IPS-20b (cell line): ENCODE results near the gene LDLRAD2.

ENCODE experiments used
- H3K27ac ChIP-seq: one replicate; pipeline ENCODE4 v1.5.1; 2013; ENCODE audit warnings: low read length
- H3K27me3 ChIP-seq: 2 replicates; pipeline ENCODE4 v1.6.1; 2013; ENCODE audit warnings: mild to moderate bottlenecking, low read length, inconsistent platforms; ENCODE audit not compliant: insufficient read depth
- H3K36me3 ChIP-seq: 2 replicates; pipeline ENCODE4 v1.6.1; 2013; ENCODE audit warnings: low read depth, mild to moderate bottlenecking, inconsistent platforms, low read length, moderate library complexity; ENCODE audit not compliant: insufficient read depth
- H3K4me1 ChIP-seq: 2 replicates; pipeline ENCODE4 v1.6.1; 2013; ENCODE audit warnings: mild to moderate bottlenecking, control low read depth, inconsistent platforms, low read length, moderate library complexity; ENCODE audit not compliant: insufficient read depth
- H3K4me3 ChIP-seq: 2 replicates; pipeline ENCODE4 v1.5.1; 2013; ENCODE audit warnings: mild to moderate bottlenecking, low read length, inconsistent platforms
- H3K9ac ChIP-seq: 2 replicates; pipeline ENCODE4 v1.6.1; 2013; ENCODE audit warnings: low read depth, mild to moderate bottlenecking, inconsistent platforms, low read length, moderate library complexity
- H3K9me3 ChIP-seq: 2 replicates; pipeline ENCODE4 v1.6.1; 2013; ENCODE audit warnings: mild to moderate bottlenecking, low read depth, low read length, inconsistent platforms; ENCODE audit not compliant: insufficient read depth

The LDLRAD2 gene

GRCh38 chr1:21860971-21861370, 48.9 kb downstream of the LDLRAD2 start:
- no peak overlapping the region for H3K27ac ChIP-seq
- H3K9me3 ChIP-seq, result no peaks in the 10 kb centered on the region
- H3K4me1 ChIP-seq, result peaks cover 4% of the 10 kb centered on the region; the same call in 1 of the 2 replicates
- no peak overlapping the region for H3K4me3 ChIP-seq
- peaks cover 67% of the 10 kb centered on the region for H3K36me3 ChIP-seq
- H3K27me3 ChIP-seq, result no peaks in the 10 kb centered on the region
- H3K9ac ChIP-seq, result no peak overlapping the region

- Histone ChIP-seq H3K4me3 (no peak overlapping the region), H3K27ac (no peak overlapping the region), H3K4me1 (peaks cover 12% of the 10 kb centered on the region), H3K27me3 (no peaks in the 10 kb centered on the region), H3K9ac (no peak overlapping the region), H3K9me3 (no peaks in the 10 kb centered on the region), H3K36me3 (peaks cover 61% of the 10 kb centered on the region)
These were observed 49.8 kb downstream of the LDLRAD2 start for GRCh38 chr1:21861602-21862429.

GRCh38 chr1:21863981-21864380, 51.9 kb downstream of the LDLRAD2 start:
- no peak overlapping the region for H3K4me3 ChIP-seq
- peaks cover 50% of the 10 kb centered on the region for H3K36me3 ChIP-seq

GRCh38 chr1:21864730-21865129, 52.7 kb downstream of the LDLRAD2 start:
- Histone ChIP-seq H3K36me3 (peaks cover 44% of the 10 kb centered on the region), H3K27me3 (no peaks in the 10 kb centered on the region), H3K4me3 (no peak overlapping the region), H3K9me3 (no peaks in the 10 kb centered on the region), H3K27ac (no peak overlapping the region), H3K4me1 (peaks cover 12% of the 10 kb centered on the region), H3K9ac (no peak overlapping the region)

More at GRCh38 chr1:21863981-21864380, 51.9 kb downstream of the LDLRAD2 start:
- Histone ChIP-seq H3K27me3 (no peaks in the 10 kb centered on the region), H3K9me3 (no peaks in the 10 kb centered on the region), H3K4me1 (peaks cover 12% of the 10 kb centered on the region), H3K9ac (no peak overlapping the region), H3K27ac (no peak overlapping the region)

GRCh38 chr1:21865609-21865942, 53.5 kb downstream of the LDLRAD2 start:
- Histone ChIP-seq H3K36me3 (peaks cover 39% of the 10 kb centered on the region), H3K4me3 (no peak overlapping the region), H3K9ac (no peak overlapping the region; the same call in 1 of the 2 replicates), H3K27ac (peak overlapping the region; percentile 36), H3K27me3 (no peaks in the 10 kb centered on the region), H3K4me1 (peaks cover 12% of the 10 kb centered on the region), H3K9me3 (no peaks in the 10 kb centered on the region)

GRCh38 chr1:21865943-21866706, 54.1 kb downstream of the LDLRAD2 start:
- Histone ChIP-seq H3K27me3 (no peaks in the 10 kb centered on the region), H3K4me1 (peaks cover 12% of the 10 kb centered on the region), H3K36me3 (peaks cover 39% of the 10 kb centered on the region), H3K9ac (peak overlapping the region; percentile 23; the same call in 1 of the 2 replicates), H3K4me3 (peak overlapping the region; percentile 15; the same call in 1 of the 2 replicates), H3K27ac (no peak overlapping the region), H3K9me3 (no peaks in the 10 kb centered on the region)

- no peaks in the 10 kb centered on the region for H3K27me3 ChIP-seq
- peak overlapping the region; percentile 23; the same call in 1 of the 2 replicates for H3K9ac ChIP-seq
- H3K36me3 ChIP-seq, result peaks cover 38% of the 10 kb centered on the region
- H3K27ac ChIP-seq, result no peak overlapping the region
- no peak overlapping the region for H3K4me3 ChIP-seq
- peaks cover 12% of the 10 kb centered on the region for H3K4me1 ChIP-seq
- no peaks in the 10 kb centered on the region for H3K9me3 ChIP-seq
These were observed 54.6 kb downstream of the LDLRAD2 start for GRCh38 chr1:21866707-21867043.

GRCh38 chr1:21867451-21867996, 55.5 kb downstream of the LDLRAD2 start:
- Histone ChIP-seq H3K9ac (no peak overlapping the region), H3K27me3 (no peaks in the 10 kb centered on the region), H3K4me1 (peaks cover 12% of the 10 kb centered on the region), H3K4me3 (no peak overlapping the region), H3K36me3 (peaks cover 38% of the 10 kb centered on the region), H3K9me3 (no peaks in the 10 kb centered on the region), H3K27ac (no peak overlapping the region)

GRCh38 chr1:21868482-21868881, 56.4 kb downstream of the LDLRAD2 start:
- Histone ChIP-seq H3K36me3 (peaks cover 40% of the 10 kb centered on the region), H3K9ac (no peak overlapping the region), H3K9me3 (no peaks in the 10 kb centered on the region), H3K27ac (no peak overlapping the region), H3K27me3 (no peaks in the 10 kb centered on the region), H3K4me1 (peaks cover 12% of the 10 kb centered on the region), H3K4me3 (no peak overlapping the region)

- Histone ChIP-seq H3K27me3 (no peaks in the 10 kb centered on the region), H3K4me3 (no peak overlapping the region), H3K9me3 (no peaks in the 10 kb centered on the region), H3K4me1 (peaks cover 12% of the 10 kb centered on the region), H3K36me3 (peaks cover 45% of the 10 kb centered on the region), H3K27ac (no peak overlapping the region), H3K9ac (no peak overlapping the region)
These were observed 56.9 kb downstream of the LDLRAD2 start for GRCh38 chr1:21868941-21869454.

GRCh38 chr1:21869620-21870121, 57.6 kb downstream of the LDLRAD2 start:
- peaks cover 12% of the 10 kb centered on the region for H3K4me1 ChIP-seq
- H3K27ac ChIP-seq, result no peak overlapping the region
- no peak overlapping the region for H3K9ac ChIP-seq

More at GRCh38 chr1:21869620-21870121, 57.6 kb downstream of the LDLRAD2 start:
- H3K27me3 ChIP-seq, result no peaks in the 10 kb centered on the region
- peaks cover 46% of the 10 kb centered on the region for H3K36me3 ChIP-seq
- no peaks in the 10 kb centered on the region for H3K9me3 ChIP-seq
- no peak overlapping the region for H3K4me3 ChIP-seq
